CD14-positive monocyte (primary cell): ENCODE results near the gene TANGO2. TPM values are rescaled to one million over a fixed set of nuclear protein-coding genes. Genes with fewer than 3 reads are reported as not detected.

Experiments used
- DNase-seq, 3 donors: peaks; one replicate each; pipeline ENCODE4 v3.0.0-alpha.2; 2011 to 2022
- H2AFZ ChIP-seq: 2 replicates; pipeline ENCODE4 v1.6.0; 2012; ENCODE audit warnings: mild to moderate bottlenecking, low read depth, low read length, inconsistent platforms; ENCODE audit not compliant: insufficient read depth, poor library complexity, severe bottlenecking
- H3K27ac ChIP-seq, 2 donors: 1 replicate in 1 of 2; 2 replicates in 1 of 2; pipeline ENCODE4 v1.5.1; 2012 to 2013; ENCODE audit warnings: low read length in 2 of 2, control low read depth in 1 of 2, inconsistent platforms in 1 of 2, low read depth in 1 of 2, mild to moderate bottlenecking in 1 of 2
- H3K27me3 ChIP-seq, 2 donors: one replicate each; pipeline versions ENCODE4 v1.6.0 to v1.6.1; 2011 to 2013; ENCODE audit warnings: low read length in 2 of 2; ENCODE audit not compliant: control insufficient read depth in 2 of 2, insufficient read depth in 2 of 2
- H3K36me3 ChIP-seq, 2 donors: replicated peaks in 1 of 2; 1 replicate in 1 of 2; 2 replicates in 1 of 2; pipeline versions ENCODE4 v1.5.1 to v1.6.1; 2012 to 2013; ENCODE audit warnings: low read length in 2 of 2, control low read depth in 1 of 2, inconsistent platforms in 1 of 2, mild to moderate bottlenecking in 1 of 2; ENCODE audit not compliant: insufficient read depth in 2 of 2, control insufficient read depth in 1 of 2
- H3K4me1 ChIP-seq, 2 donors: 1 replicate in 1 of 2; 2 replicates in 1 of 2; pipeline versions ENCODE4 v1.5.1 to v1.6.1; 2012 to 2013; ENCODE audit warnings: low read length in 2 of 2, control low read depth in 1 of 2, inconsistent platforms in 1 of 2, mild to moderate bottlenecking in 1 of 2, moderate library complexity in 1 of 2; ENCODE audit not compliant: insufficient read depth in 2 of 2, control insufficient read depth in 1 of 2
- H3K4me2 ChIP-seq: replicated peaks from 2 replicates; pipeline ENCODE3; 2012; ENCODE audit warnings: low read length, moderate library complexity, mild to moderate bottlenecking; ENCODE audit not compliant: poor library complexity, severe bottlenecking; ENCODE audit errors: extremely low read depth
- H3K4me3 ChIP-seq, 3 experiments: fragments of 200-600 bp in 1 of 3; sonication (generic) in 1 of 3; replicated peaks in 1 of 3; 1 replicate in 2 of 3; 2 replicates in 1 of 3; pipeline ENCODE4 v1.5.1; 2011 to 2013; ENCODE audit warnings: low read length in 3 of 3, mild to moderate bottlenecking in 3 of 3, control low read depth in 2 of 3, low read depth in 2 of 3, inconsistent platforms in 1 of 3, moderate library complexity in 1 of 3
- H3K79me2 ChIP-seq: 2 replicates; pipeline ENCODE4 v1.6.0; 2012; ENCODE audit warnings: mild to moderate bottlenecking, control low read depth, inconsistent platforms, low read length, moderate library complexity; ENCODE audit not compliant: insufficient read depth
- H3K9ac ChIP-seq: 2 replicates; pipeline ENCODE4 v1.6.0; 2017; ENCODE audit warnings: low read length, mild to moderate bottlenecking; ENCODE audit not compliant: insufficient read depth, poor library complexity, severe bottlenecking
- H3K9me3 ChIP-seq, 2 donors: replicated peaks in 1 of 2; 1 replicate in 1 of 2; 2 replicates in 1 of 2; pipeline versions ENCODE4 v1.5.1 to v1.6.1; 2012 to 2013; ENCODE audit warnings: low read length in 2 of 2, control low read depth in 1 of 2; ENCODE audit not compliant: control insufficient read depth in 1 of 2, insufficient read depth in 1 of 2
- H4K20me1 ChIP-seq: 2 replicates; pipeline ENCODE4 v1.6.0; 2012; ENCODE audit warnings: mild to moderate bottlenecking, low read length, control low read depth, moderate library complexity; ENCODE audit not compliant: insufficient read depth
- H3K27ac Mint-ChIP-seq, 7 donors: one replicate each; pipeline ENCODE4 v1.8.0; 2020; ENCODE audit warnings: mild to moderate bottlenecking in 7 of 7, mixed read lengths in 7 of 7, moderate library complexity in 6 of 7, inconsistent platforms in 2 of 7
- H3K27me3 Mint-ChIP-seq, 3 donors: one replicate each; pipeline ENCODE4 v1.8.0; 2021 to 2022; ENCODE audit warnings: low read depth in 3 of 3, mild to moderate bottlenecking in 3 of 3, mixed read lengths in 3 of 3, moderate library complexity in 3 of 3, inconsistent platforms in 1 of 3
- H3K36me3 Mint-ChIP-seq, 2 donors: one replicate each; pipeline ENCODE4 v1.8.0; 2020; ENCODE audit warnings: mixed read lengths in 2 of 2, inconsistent platforms in 1 of 2, mild to moderate bottlenecking in 1 of 2
- H3K4me1 Mint-ChIP-seq: one replicate; pipeline ENCODE4 v1.8.0; 2020; ENCODE audit warnings: mild to moderate bottlenecking, mixed read lengths
- H3K4me3 Mint-ChIP-seq, 2 donors: one replicate each; pipeline ENCODE4 v1.8.0; 2020; ENCODE audit warnings: mild to moderate bottlenecking in 2 of 2, mixed read lengths in 2 of 2, moderate library complexity in 1 of 2
- H3K9me3 Mint-ChIP-seq, 7 donors: one replicate each; pipeline ENCODE4 v1.8.0; 2020 to 2022; ENCODE audit warnings: mixed read lengths in 7 of 7, mild to moderate bottlenecking in 6 of 7, moderate library complexity in 6 of 7, inconsistent platforms in 2 of 7
- WGBS: methylation state at CpG from one replicate; pipeline ENCODE4 v1.1.5; 2013; ENCODE audit warnings: missing lambda C conversion rate; ENCODE audit not compliant: insufficient coverage; 5-methylcytosine and 5-hydroxymethylcytosine counted together
- intact Hi-C, 2 donors: fragments of 100-400 bp; cut with micrococcal nuclease; formaldehyde crosslinking; loops; one replicate each; pipeline versions ENCODE4 v1.15.0 to v1.15.1; 2023
- polyA plus RNA-seq, 3 donors: library from polyadenylated mRNA; depleted of rRNA in 1 of 3; unstranded in 2 of 3; stranded (reverse) in 1 of 3; fragments of 300-500 nt in 2 of 3; fragments of >200 nt in 1 of 3; fragmentation: Illumina TruSeq in 2 of 3; gene quantifications; 1 replicate in 2 of 3; 2 replicates in 1 of 3; pipeline ENCODE4 v1.2.3, GENCODE V29; 2012 to 2021
- TF ChIP-seq, protein P1 (sequence below): fragments of 200-600 bp; IDR thresholded peaks from one replicate; pipeline ENCODE4 v1.8.0; 2022; ENCODE audit warnings: antibody characterized with exemption, mild to moderate bottlenecking

TANGO2 gene
- polyA plus RNA-seq, 3 donors = 56.4 to 94.9 (median 58.2) TPM

DNA sequence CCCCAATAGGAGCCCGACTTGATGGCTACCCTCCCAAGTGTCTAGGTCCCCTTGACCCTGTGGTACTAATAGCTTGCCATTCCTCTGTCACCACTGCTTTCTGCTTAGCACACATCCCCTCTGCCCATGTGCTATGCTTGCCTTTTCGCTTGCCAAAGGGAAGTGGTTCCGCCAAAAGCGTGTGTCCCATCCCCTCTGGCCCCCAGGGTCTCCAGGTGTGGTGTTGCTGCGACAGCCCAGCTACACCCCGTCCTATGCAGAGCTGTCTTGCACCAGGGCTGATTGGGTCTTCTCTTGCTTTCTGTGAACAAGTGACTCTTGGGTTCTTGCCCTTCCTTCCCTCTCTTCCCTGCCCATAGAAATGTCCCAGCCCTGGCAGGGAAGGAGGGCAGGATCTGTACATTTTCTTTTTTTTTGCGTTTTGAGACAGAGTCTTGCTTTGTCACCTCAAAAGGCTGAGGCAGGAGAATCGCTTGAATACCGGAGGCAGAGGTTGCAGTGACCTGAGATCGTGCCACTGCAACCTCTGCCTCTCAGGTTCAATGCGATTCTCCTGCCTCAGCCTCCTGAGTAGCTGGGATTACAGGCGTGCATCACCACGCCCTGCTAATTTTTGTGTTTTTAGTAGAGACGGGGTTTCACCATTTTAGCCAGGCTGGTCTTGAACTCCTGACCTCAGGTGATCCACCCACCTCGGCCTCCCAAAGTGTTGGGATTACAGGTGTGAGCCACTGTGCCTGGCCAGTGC, 3.9 kb downstream of the TANGO2 start:
- peaks cover 83% of the 10 kb centered on the region for H3K79me2 ChIP-seq
- H3K9me3 Mint-ChIP-seq = no peaks in the 10 kb centered on the region
- H3K9ac ChIP-seq = no peak overlapping the region
- peaks cover 36% of the 10 kb centered on the region for H3K4me1 Mint-ChIP-seq
- peak overlapping the region in 3 of 7 donors; percentile 7 to 46 (median 24) for H3K27ac Mint-ChIP-seq
- peaks cover 3 to 30% of the 10 kb centered on the region in 2 donors for H3K36me3 ChIP-seq
- H3K9me3 ChIP-seq = no peaks in the 10 kb centered on the region
- TF ChIP-seq, protein P1, sequence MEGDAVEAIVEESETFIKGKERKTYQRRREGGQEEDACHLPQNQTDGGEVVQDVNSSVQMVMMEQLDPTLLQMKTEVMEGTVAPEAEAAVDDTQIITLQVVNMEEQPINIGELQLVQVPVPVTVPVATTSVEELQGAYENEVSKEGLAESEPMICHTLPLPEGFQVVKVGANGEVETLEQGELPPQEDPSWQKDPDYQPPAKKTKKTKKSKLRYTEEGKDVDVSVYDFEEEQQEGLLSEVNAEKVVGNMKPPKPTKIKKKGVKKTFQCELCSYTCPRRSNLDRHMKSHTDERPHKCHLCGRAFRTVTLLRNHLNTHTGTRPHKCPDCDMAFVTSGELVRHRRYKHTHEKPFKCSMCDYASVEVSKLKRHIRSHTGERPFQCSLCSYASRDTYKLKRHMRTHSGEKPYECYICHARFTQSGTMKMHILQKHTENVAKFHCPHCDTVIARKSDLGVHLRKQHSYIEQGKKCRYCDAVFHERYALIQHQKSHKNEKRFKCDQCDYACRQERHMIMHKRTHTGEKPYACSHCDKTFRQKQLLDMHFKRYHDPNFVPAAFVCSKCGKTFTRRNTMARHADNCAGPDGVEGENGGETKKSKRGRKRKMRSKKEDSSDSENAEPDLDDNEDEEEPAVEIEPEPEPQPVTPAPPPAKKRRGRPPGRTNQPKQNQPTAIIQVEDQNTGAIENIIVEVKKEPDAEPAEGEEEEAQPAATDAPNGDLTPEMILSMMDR = no peak
- H4K20me1 ChIP-seq = peaks cover 88% of the 10 kb centered on the region
- no peaks in the 10 kb centered on the region for H3K27me3 ChIP-seq
- no peak overlapping the region for H3K27ac ChIP-seq
- intact Hi-C loops = loop anchor here (5.0 to 10.0 kb wide), 4 partner anchors 38 to 92 kb away; partner anchors contain the start of genes RANBP1 (in 2 of the 2), TRMT2A (in 2 of the 2) and DGCR8 (in 1 of the 2)
- H3K4me3 ChIP-seq = no peak overlapping the region
- H3K4me1 ChIP-seq = peaks cover 31 to 36% of the 10 kb centered on the region in 2 donors
- no peak overlapping the region for H2AFZ ChIP-seq
- H3K4me2 ChIP-seq = no peak overlapping the region
- peaks cover 1 to 6% (median 1%) of the 10 kb centered on the region in 3 donors for H3K27me3 Mint-ChIP-seq
- WGBS = 83% methylated on average over 12 of the region's 15 CpGs
- no peak for DNase-seq
- peaks cover 9 to 30% of the 10 kb centered on the region in 2 donors for H3K36me3 Mint-ChIP-seq
- H3K4me3 Mint-ChIP-seq = no peak overlapping the region

DNA sequence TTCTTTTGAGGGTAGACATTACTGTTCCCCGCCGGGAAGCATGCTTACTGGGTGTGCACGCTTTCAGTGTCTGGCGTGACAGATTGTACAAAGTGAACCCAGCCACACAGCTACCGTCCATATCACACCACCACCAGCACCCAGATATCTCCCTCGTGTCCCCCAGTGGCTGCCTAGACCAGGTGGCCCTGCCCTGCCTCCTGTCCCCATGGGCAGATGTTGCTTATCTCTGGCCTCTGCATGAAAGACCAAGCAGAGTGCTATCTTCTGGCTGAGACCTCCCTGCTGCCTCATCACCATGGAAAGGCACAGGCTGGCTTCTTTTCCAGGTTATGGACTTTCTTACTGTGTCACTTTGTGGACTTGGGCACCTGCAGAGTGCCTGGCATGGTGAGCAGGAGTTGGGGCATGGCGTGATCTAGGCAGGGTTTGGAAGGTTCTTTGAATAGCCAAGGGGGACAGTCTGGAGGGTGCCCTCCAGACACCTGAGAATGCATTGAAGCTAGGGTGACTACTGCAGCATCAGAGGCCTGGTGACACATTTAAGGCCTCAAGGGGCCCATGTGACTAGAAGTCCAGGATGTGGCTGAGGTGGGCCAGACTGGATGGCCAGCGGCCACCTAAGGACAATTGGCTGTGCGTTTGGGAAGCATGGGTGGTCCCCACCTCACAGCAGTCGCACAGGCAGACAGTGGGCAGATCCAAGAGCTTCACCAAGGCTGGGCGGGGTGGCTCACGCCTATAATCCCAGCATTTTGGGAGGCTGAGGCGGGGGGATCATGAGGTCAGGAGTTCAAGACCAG, 4.7 kb downstream of the TANGO2 start:
- Histone ChIP-seq H2AFZ (no peak overlapping the region), H3K27me3 (no peaks in the 10 kb centered on the region), H3K9me3 (no peaks in the 10 kb centered on the region), H3K79me2 (peaks cover 90% of the 10 kb centered on the region), H3K9ac (no peak overlapping the region), H4K20me1 (peaks cover 95% of the 10 kb centered on the region), H3K4me2 (no peak overlapping the region), H3K4me1 (peaks cover 25 to 30% of the 10 kb centered on the region in 2 donors), H3K4me3 (no peak overlapping the region), H3K36me3 (peaks cover 3 to 31% of the 10 kb centered on the region in 2 donors), H3K27ac (no peak overlapping the region)
- H3K36me3 Mint-ChIP-seq = peaks cover 10 to 30% of the 10 kb centered on the region in 2 donors
- H3K4me3 Mint-ChIP-seq = no peak overlapping the region
- peaks cover 30% of the 10 kb centered on the region for H3K4me1 Mint-ChIP-seq
- 98% methylated on average over 12 of the region's 13 CpGs for WGBS
- intact Hi-C loops = loop anchor here in 1 of 2 donors (10.0 kb wide), 1 partner anchor 89 kb away; the partner anchor contains the start of genes RANBP1 and TRMT2A
- H3K27me3 Mint-ChIP-seq = peaks cover 1 to 2% (median 1%) of the 10 kb centered on the region in 3 donors
- TF ChIP-seq, protein P1 = no peak
- H3K27ac Mint-ChIP-seq = peak overlapping the region in 1 of 7 donors; percentile 18
- DNase-seq = no peak
- H3K9me3 Mint-ChIP-seq = no peaks in the 10 kb centered on the region
